Measurements from ENCODE around the gene OR8B12.

DNA sequence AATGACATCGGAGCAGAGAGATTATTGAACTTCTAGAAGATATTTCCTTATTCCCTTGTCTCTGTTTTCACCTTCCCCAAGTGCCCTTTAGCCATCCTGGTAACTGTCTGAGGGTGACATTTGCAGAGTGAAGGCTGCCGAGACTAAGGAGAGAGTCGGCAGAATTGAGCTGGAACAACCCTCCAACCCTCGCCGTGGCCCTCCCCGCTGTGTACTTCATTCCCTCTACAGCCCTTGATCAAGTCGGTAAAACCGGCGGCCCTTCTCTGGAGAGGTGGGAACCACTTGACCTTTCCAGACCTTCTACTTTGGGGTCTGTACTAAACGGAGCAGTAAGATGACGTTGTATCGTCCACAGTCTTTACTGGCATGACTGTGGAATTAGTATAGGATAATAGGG lies 26.1 kb downstream of the OR8B12 start:
- TF ChIP-seq YY1 (IDR thresholded peaks at IDR 0.05; ENCODE audit: insufficient read depth, insufficient read length) (no peak), ZNF274 (IDR thresholded peaks at IDR 0.05; ENCODE audit: low read depth, low read length) (no peak), SUZ12 (IDR thresholded peaks at IDR 0.05; ENCODE audit: extremely low read depth, insufficient read depth, insufficient read length) (no peak)

All from NT2/D1 (cell line).